Stimulated activated CD8-positive, alpha-beta memory T cell treated with anti-CD3 and anti-CD28 coated beads, Interleukin-4, amount 100 ng/mL, for 1 hour (primary cell): ENCODE results near the gene UNKL.
A peak's percentile ranks its signal among the peaks of the same experiment; 100 is the strongest.

Source experiments
- DNase-seq, 2 donors: peaks; one replicate each; pipeline ENCODE4 v3.0.0-alpha.2; 2020; ENCODE audit warnings: low read depth in 2 of 2, low spot score in 1 of 2

Gene UNKL

DNA sequence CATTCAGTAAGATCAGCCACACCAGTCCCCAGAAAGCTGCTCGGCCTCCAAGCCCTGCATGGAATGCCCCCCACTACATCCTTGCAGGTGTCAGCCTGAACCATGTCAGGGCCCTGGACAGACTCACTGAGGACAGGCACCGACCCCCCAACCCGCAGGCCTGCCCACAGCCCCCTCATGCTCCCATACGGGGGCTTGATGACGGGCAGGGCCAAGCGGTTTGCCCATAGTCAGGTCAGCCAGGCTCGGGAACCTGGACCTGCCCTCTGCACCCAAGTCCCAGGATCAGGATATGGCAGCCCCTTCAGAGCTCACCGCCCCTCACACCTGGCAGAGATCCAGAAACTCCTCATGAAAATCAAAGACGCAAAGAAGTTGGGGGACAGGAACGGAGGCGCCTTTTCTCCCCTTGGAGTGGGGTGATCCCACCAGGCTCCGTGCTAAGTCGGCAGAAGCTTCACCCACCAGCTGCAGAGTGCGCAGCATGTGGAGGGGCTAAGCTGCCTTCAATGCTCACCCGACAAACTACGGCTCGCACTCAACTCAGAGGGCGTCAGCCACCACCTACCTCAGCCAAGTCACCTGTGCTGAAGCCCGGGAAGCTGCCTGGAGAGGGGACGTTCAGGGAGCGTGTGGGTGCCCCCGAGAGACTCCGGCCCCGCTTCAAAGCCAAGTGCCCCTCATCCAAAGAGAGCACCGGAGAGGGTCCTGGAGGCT is 36.3 kb downstream of the UNKL start:
- no peak for DNase-seq

- no peak for DNase-seq
Measured at GRCh38 chr16:1377406-1378010, 37.0 kb downstream of the UNKL start.

GRCh38 chr16:1375741-1376410 is 38.6 kb downstream of the UNKL start:
- no peak for DNase-seq

DNA sequence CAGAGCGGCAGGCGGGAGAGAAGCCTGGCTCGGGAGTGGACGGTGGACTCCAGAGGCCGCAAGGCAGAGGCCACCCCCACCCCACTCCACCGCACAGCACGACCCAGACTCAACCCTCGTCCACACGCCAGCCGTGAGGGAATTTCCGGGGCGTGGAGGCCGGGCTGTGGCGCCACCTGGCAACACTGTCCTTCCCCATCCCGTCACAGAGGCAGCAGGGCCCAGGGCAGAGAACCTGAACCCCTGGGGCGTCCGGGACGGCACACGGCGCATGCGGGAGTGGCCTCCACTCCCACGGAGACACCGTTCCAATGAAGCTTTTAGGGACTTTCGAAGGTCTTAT is 39.2 kb downstream of the UNKL start:
- DNase-seq = no peak

- no peak for DNase-seq
Measured at GRCh38 chr16:1374418-1375297, 39.8 kb downstream of the UNKL start.

- no peak for DNase-seq
Measured at GRCh38 chr16:1372292-1372950, 42.1 kb downstream of the UNKL start.

DNA sequence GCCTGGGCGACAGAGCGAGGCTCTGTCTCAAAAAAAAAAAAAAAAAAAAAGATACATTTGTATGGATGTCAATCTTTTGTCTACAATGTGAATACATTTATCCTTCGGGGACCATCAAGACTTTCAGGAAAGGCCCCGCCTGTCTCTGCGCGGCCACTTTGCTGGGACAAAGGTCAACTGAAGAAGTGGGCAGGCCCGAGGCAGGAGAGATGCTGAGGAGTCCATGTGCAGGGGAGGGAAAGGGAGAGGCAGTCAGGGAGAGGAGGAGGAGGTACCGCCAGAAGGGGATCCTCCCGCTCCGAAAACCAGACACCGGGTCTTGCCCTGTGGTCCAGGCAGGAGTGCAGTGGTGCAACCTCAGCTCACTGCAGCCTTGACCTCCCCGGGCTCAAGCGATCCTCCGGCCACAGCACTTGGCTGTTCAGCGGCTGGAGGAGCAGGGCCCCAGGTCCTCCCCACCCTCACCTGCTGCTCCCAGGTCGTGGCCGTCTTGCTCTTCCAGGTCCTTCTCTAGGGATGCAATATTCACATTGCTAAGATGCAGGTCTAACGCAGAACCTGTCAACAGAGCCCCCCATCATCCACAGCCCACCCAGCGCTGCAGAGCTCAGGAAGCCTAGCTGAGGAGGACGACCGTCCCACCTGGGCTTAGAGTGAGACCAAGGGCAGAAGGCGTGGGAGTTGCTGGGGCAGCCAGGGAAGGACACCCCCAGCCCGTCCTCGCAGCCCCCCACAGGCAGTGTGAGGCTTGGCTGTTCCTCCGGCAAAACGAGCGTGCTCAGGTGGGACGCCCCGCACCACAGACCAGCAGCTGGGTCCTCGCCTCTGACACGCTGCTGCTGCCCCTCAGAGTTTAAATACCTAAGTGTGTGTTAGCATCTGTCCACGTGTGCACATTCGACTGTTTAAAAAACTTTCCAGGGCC is 43.2 kb downstream of the UNKL start:
- no peak for DNase-seq

DNA sequence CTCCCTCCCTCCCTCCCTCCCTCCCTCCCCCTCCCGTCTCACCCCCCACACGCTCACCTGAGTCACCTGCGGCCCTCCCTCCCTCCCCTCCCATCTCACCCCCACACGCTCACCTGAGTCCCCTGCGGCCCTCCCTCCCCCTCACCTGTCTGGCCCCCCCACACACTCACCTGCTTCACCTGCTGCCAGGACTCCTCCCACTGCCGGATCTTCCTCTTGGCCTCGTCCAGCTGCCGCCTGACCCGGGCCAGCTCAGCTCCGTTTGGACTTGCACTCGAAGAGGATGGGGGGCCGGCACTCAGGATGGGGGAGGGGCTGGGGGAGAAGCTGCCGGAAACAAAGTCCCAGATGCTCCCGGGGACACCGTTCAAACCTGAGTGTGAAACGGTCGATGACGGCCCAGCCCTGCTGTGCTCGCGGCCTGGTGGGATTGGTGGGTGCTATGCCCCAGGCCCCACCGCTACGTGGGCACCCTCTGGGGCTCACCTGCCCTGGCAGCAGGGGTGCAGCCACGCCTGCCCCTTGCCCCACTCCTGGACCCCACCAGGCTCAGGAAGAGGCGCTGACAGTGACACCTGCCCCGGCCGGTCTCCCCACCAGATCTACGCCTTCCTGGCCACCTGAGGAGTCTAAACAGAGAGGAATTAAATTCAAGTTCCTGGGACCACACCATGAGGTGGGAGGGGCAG is 46.9 kb downstream of the UNKL start:
- no peak for DNase-seq

- no peak for DNase-seq
Measured at GRCh38 chr16:1366712-1367299, 47.7 kb downstream of the UNKL start.

DNA sequence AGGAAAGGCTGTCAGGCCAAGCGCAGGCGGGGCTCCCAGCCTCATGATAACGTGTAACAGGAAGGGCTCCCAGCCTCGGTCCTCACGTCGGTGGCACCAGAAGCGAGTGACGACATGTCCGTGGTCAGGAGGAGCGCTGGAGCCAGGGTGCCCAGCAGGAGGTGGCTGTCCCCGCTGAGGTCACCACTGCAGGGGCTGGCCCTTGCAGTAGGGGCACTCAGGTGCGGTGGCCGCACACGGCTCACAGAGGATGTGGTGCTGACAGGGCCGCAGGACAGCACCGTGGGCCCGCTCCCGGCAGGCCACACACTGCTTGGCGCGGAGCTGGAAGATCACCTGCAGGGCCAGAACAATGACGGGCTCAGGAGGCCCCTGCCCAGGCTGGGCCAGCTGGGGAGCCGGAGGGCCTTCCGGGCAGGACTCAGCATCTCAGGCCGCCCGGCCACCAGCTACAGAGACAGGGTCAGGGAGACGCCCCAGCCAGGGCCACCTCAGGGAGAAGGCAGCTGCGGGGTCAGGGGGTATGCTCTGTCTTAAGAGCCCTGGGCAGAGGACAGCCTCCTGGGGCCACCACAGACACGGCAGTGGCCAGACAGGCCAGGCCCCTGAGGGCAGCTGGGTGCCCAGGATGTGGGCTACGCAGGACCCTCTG is 48.3 kb downstream of the UNKL start:
- no peak for DNase-seq

GRCh38 chr16:1364510-1364909 is 50.0 kb downstream of the UNKL start:
- DNase-seq = no peak

- peak in 1 of 2 donors; percentile 42 for DNase-seq
Measured at GRCh38 chr16:1363501-1364041, 50.9 kb downstream of the UNKL start.

DNA sequence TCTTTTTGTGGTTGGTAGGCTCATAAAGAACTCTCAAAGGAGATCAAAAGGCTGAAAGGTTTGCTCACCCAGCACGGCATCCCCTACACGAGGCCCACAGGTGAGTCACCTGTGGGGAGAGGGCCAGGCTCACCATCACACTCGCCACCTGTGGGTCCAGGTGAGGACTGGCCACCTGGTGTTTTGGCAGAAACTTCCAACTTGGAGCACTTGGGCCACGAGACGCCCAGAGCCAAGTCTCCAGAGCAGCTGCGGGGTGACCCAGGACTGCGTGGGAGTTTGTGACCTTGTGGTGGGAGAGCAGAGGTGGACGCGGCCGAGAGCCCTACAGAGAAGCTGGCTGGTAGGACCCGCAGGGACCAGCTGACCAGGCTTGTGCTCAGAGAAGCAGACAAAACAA is 51.7 kb downstream of the UNKL start:
- no peak for DNase-seq

- no peak for DNase-seq
Measured at GRCh38 chr16:1361685-1362360, 52.7 kb downstream of the UNKL start.

GRCh38 chr16:1357906-1358566 is 56.5 kb downstream of the UNKL start:
- DNase-seq = no peak

DNA sequence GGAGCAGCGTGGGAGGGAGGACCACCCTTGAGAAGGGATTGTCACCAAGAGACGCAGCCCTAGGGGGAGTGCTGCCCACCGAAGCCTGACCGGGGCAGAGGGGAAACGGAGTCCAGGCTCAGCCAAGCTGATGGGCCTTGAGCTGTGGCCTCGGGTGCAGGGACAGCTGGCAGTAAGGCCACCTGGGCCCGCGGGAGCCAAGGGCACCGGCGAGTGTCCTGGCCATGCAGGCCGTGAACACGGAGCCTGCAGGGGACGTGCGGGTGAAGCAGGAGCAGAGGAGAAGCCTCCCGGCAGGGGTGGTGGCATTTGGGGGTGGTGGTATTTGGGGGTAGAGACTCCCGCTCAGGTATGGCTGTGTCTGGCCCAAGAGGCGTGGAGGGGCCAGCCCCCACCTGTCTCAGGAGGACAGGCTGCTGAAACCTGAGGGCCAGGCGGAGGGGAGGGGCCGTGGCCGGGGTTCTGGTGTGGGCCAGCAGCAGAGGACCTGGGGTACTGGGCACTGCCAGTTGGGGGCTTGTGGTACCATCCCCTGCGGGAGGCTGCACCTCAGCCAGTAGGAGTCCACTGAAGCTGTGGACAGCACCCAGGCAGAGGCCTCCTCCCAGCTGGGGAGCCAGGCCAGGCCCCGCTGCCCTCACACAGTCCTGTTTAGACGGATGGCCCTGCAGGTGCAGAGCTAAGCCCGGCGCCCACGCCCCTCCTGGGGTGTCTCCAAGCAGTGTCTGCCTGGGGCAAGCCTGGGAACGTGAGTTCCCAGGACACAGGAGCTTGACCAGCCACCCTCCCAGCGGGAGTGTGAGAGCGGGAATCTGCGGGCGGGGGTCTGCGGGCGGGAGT is 58.2 kb downstream of the UNKL start:
- no peak for DNase-seq
